Osteoblast (primary cell): ENCODE data around the gene PLCL2. TPM values are rescaled to one million over a fixed set of nuclear protein-coding genes. Genes with fewer than 3 reads are reported as not detected.

ENCODE experiments used
- DNase-seq: peaks from one replicate; pipeline ENCODE4 v3.0.0; 2011; ENCODE audit warnings: low spot score, mixed read lengths; ENCODE audit not compliant: insufficient read length; ENCODE audit errors: missing footprints
- H2AFZ ChIP-seq: 2 replicates; pipeline ENCODE4 v1.6.0; 2011; ENCODE audit warnings: mild to moderate bottlenecking, low read length
- H3K27ac ChIP-seq: 2 replicates; pipeline ENCODE4 v1.5.1; 2011; ENCODE audit warnings: mild to moderate bottlenecking, low read depth, low read length, moderate library complexity
- H3K27me3 ChIP-seq: 2 replicates; pipeline ENCODE4 v1.6.0; 2012; ENCODE audit warnings: mild to moderate bottlenecking, control low read depth, inconsistent platforms, low read length, moderate library complexity; ENCODE audit not compliant: insufficient read depth
- H3K36me3 ChIP-seq: 2 replicates; pipeline ENCODE4 v1.5.1; 2011; ENCODE audit warnings: mild to moderate bottlenecking, low read length, control low read depth, moderate library complexity; ENCODE audit not compliant: insufficient read depth
- H3K4me1 ChIP-seq: 2 replicates; pipeline ENCODE4 v1.5.1; 2011; ENCODE audit warnings: mild to moderate bottlenecking, low read length, control low read depth, moderate library complexity; ENCODE audit not compliant: insufficient read depth
- H3K4me2 ChIP-seq: 2 replicates; pipeline ENCODE4 v1.6.0; 2011; ENCODE audit warnings: mild to moderate bottlenecking, low read length; ENCODE audit not compliant: insufficient read depth
- H3K4me3 ChIP-seq: fragments of 200-600 bp; sonication (generic); 3 replicates; pipeline ENCODE4 v1.5.1; 2012; ENCODE audit warnings: mild to moderate bottlenecking, low read length, inconsistent platforms; ENCODE audit not compliant: insufficient read depth
- H3K79me2 ChIP-seq: 2 replicates; pipeline ENCODE4 v1.6.0; 2012; ENCODE audit warnings: mild to moderate bottlenecking, low read length, control low read depth, inconsistent platforms; ENCODE audit not compliant: insufficient read depth
- H3K9me3 ChIP-seq: 2 replicates; pipeline ENCODE4 v1.5.1; 2011; ENCODE audit warnings: low read depth, low read length, control low read depth
- H4K20me1 ChIP-seq: 2 replicates; pipeline ENCODE4 v1.6.0; 2012; ENCODE audit warnings: mild to moderate bottlenecking, low read length, control low read depth; ENCODE audit not compliant: insufficient read depth
- total RNA-seq: library from RNA; depleted of rRNA; stranded (reverse); fragments of >200 nt; gene quantifications from 2 replicates; pipeline ENCODE4 v1.2.3, GENCODE V29; 2012
- TF ChIP-seq, protein P1 (sequence below): IDR thresholded peaks from 2 replicates; pipeline ENCODE4 v1.5.1; 2011; ENCODE audit warnings: mild to moderate bottlenecking, low read depth, low read length, moderate library complexity; ENCODE audit errors: extremely low read depth

The PLCL2 gene
- total RNA-seq, 1 donor: 5.1 TPM

DNA sequence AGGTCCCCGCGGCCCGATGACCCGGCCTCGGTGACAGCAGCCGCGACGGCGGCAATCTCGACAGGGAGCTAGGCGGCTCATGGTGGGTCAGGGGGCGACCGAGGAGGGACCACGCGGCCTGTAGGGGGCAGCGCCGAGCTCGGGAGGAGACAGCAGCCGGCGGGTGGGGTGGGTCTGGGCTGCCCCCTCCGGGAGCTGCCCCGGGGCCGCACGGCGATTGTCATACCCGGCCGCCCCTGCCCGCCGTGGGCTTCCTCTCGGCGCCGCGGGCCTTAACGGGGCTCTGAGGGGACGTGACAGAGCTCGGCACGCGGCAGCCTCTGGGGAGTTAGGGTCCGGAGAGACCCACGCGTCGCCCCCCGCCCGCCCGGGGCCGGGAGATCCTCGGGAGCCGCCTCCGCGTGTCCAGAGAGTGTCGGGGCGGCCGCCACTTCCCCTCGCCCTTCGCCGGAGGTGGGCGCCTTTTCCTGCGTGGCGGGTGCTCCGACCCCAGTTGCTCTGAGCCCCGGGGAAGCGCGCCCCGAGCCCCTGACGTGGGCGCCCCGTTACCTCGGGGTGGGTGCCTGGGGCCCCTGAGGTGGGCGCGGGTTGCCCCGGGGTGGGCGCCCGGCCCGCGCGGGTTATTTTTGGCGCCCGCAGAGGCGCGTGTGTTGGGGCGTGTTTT is 539 bp upstream of the PLCL2 start:
- Histone ChIP-seq H2AFZ (peak overlapping the region; percentile 69), H3K79me2 (peaks cover 5% of the 10 kb centered on the region), H3K4me1 (peaks cover 12% of the 10 kb centered on the region), H3K36me3 (no peaks in the 10 kb centered on the region), H3K4me2 (peak overlapping the region; percentile 71), H3K27me3 (no peaks in the 10 kb centered on the region), H3K4me3 (peak overlapping the region; percentile 82), H3K27ac (no peak overlapping the region), H3K9me3 (no peaks in the 10 kb centered on the region), H4K20me1 (no peaks in the 10 kb centered on the region)
- TF ChIP-seq, protein P1, sequence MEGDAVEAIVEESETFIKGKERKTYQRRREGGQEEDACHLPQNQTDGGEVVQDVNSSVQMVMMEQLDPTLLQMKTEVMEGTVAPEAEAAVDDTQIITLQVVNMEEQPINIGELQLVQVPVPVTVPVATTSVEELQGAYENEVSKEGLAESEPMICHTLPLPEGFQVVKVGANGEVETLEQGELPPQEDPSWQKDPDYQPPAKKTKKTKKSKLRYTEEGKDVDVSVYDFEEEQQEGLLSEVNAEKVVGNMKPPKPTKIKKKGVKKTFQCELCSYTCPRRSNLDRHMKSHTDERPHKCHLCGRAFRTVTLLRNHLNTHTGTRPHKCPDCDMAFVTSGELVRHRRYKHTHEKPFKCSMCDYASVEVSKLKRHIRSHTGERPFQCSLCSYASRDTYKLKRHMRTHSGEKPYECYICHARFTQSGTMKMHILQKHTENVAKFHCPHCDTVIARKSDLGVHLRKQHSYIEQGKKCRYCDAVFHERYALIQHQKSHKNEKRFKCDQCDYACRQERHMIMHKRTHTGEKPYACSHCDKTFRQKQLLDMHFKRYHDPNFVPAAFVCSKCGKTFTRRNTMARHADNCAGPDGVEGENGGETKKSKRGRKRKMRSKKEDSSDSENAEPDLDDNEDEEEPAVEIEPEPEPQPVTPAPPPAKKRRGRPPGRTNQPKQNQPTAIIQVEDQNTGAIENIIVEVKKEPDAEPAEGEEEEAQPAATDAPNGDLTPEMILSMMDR: peak; percentile 29
- peak; percentile 96 for DNase-seq

DNA sequence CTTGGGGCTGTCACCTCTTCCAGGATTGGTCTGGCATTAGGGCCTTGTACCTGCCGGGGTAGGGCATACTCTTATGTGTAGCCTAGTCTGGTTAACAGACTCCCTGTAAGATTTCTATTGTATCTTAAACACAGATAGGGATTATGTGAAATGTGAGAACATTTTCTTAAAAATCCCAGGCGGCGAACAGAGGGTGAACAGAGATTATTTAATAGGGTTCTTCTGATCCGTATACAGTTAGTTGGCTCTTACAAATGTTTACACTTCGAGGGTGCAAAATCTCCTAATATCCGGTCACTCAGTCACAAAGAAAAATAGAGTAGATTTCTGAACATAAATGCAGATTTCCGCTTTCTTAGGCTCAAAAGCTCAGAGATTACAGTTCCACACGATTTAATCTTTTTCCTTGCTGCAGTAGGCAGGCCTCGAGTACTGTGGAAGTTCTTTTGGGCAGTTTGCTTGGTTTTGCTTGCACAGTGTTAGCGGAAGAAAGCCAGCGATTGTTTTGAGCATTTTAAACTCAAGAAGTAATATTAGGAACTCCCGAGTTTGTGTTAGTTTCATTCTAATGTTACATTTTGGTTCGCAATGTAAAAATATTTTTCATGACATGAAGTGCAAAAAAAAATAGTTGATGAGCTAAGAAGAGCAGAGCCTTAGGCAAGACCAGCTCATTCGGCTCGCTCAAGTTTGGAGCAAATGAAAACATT is 993 bp downstream of the PLCL2 start:
- peaks cover 12% of the 10 kb centered on the region for H3K4me1 ChIP-seq
- no peaks in the 10 kb centered on the region for H3K27me3 ChIP-seq
- no peaks in the 10 kb centered on the region for H3K9me3 ChIP-seq
- no peaks in the 10 kb centered on the region for H4K20me1 ChIP-seq
- peak overlapping the region; percentile 96 for H2AFZ ChIP-seq
- peak overlapping the region; percentile 98 for H3K4me2 ChIP-seq
- peak overlapping the region; percentile 32 for H3K27ac ChIP-seq
- TF ChIP-seq, protein P1: no peak
- no peak for DNase-seq
- no peaks in the 10 kb centered on the region for H3K36me3 ChIP-seq
- peak overlapping the region; percentile 82 for H3K4me3 ChIP-seq
- peaks cover 5% of the 10 kb centered on the region for H3K79me2 ChIP-seq

DNA sequence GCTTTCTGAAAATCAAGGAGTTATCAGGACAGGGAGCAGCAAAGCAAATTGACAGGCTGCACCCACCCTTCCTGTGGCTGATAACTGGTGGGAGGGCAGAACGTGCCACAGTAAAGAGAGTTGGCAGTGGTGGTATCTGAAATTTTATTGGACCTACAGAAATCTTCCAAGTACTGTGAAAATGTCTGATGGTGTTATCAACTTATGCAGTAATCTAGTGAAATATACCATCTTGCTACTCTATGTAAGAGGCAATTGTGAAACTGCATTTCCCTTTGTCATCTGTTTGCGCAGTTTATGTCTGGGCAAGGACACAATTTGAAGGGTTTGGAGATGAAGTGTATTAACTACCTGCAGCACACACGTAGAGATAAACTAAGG is 1.5 kb downstream of the PLCL2 start:
- peak overlapping the region; percentile 82 for H3K4me3 ChIP-seq

DNA sequence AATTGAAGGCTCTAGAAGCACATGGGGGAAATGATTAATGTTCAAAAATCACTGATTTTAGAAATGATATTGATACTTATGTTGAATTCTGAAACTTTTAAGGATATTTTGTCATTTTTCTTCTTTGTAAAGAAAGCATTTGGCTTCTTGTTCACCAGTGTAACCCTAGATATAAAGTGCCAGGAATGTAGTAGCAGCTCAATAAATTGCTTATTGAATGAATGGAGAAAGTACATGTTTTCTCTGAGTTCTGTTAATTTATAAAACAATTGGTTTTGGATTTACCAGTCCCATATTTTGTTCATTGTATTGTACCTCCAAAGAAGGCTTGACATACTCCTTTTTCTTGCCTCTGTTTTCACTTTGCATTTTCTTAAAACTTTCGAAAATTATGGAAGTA is 2.4 kb downstream of the PLCL2 start:
- Histone ChIP-seq H3K9me3 (no peaks in the 10 kb centered on the region), H3K4me2 (no peak overlapping the region), H3K4me3 (no peak overlapping the region), H3K4me1 (peaks cover 12% of the 10 kb centered on the region), H4K20me1 (no peaks in the 10 kb centered on the region), H3K27ac (no peak overlapping the region), H3K79me2 (peaks cover 5% of the 10 kb centered on the region), H2AFZ (no peak overlapping the region), H3K27me3 (no peaks in the 10 kb centered on the region), H3K36me3 (no peaks in the 10 kb centered on the region)
- TF ChIP-seq, protein P1: no peak
- DNase-seq: no peak

More for the DNA sequence above, 1.5 kb downstream of the PLCL2 start:
- Histone ChIP-seq H3K27ac (peak overlapping the region; percentile 32), H4K20me1 (no peaks in the 10 kb centered on the region), H3K9me3 (no peaks in the 10 kb centered on the region), H3K4me2 (peak overlapping the region; percentile 98), H3K4me1 (peaks cover 12% of the 10 kb centered on the region), H3K27me3 (no peaks in the 10 kb centered on the region), H3K79me2 (peaks cover 5% of the 10 kb centered on the region), H2AFZ (peak overlapping the region; percentile 96), H3K36me3 (no peaks in the 10 kb centered on the region)
- TF ChIP-seq, protein P1: no peak
- DNase-seq: peak; percentile 85
